Spleen (tissue), 7 donors: ENCODE measurements around the gene RBPJL.

Experiments
- CTCF ChIP-seq, 11 experiments: fragments of 200-600 bp in 7 of 11; fragments of 450-650 bp in 4 of 11; sonication (generic) in 4 of 11; IDR thresholded peaks in 8 of 11; conservative IDR thresholded peaks in 3 of 11; 1 replicate in 7 of 11; 2 replicates in 4 of 11; pipeline versions ENCODE4 v1.4.0 to v1.8.0; 2016 to 2021; ENCODE audit warnings: antibody characterized with exemption in 11 of 11, inconsistent platforms in 4 of 11, mild to moderate bottlenecking in 1 of 11
- POLR2A ChIP-seq, 3 donors: fragments of 450-650 bp; IDR thresholded peaks; one replicate each; pipeline ENCODE4 v1.5.1; 2017; ENCODE audit warnings: antibody characterized with exemption in 3 of 3, mild to moderate bottlenecking in 1 of 3
- POLR2AphosphoS5 ChIP-seq, 3 donors: sonication (generic); formaldehyde crosslinking; IDR thresholded peaks; one replicate each; pipeline ENCODE4 v1.5.1; 2017; ENCODE audit warnings: antibody characterized with exemption in 3 of 3
- donor health status: DM: no; HTN: no; CAD: no; lungs with moderate emphysema.
- donor health status: DM: no; HTN: no; CAD: no.
- donor health status: DM: no; HTN: no; CAD: no.

GRCh38 chr20:45289942-45290676, 16.5 kb upstream of the RBPJL start:
- TF ChIP-seq CTCF (IDR thresholded peaks at IDR 0.05 in 8 of 11, conservative IDR thresholded peaks at IDR 0.05 in 3 of 11) = no peak
- no peak for TF ChIP-seq POLR2A (IDR thresholded peaks at IDR 0.05)
- no peak for TF ChIP-seq POLR2AphosphoS5 (IDR thresholded peaks at IDR 0.05)
